Measurements from ENCODE around the gene ZC3H13. TPM values are rescaled to one million over a fixed set of nuclear protein-coding genes. Genes with fewer than 3 reads are reported as not detected.

ZC3H13 gene
- total and polyA plus RNA-seq, 10 of the 15 experiments (the other 5 are each of a cell fraction or from before 2014, with no cell fraction given) = 10.0 to 55.9 (median 25.4) TPM

DNA sequence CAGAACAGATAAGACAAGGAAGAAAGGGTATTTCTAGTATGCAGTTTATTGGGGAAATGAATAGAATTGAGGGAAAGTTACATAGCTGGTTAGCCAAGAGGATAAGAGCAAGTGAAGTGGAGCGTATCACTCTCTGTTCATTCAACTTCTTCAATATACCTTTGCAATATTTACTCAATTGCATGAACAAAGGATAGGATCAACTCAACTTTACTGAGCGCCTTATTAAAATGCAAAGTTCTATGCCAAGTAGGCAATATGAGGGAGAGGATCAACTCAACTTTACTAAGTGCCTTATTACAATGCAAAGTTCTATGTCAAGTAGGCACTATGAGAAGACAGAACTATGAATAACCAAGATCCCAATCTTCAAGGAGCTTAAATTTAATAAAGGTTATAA is 43.9 kb downstream of the ZC3H13 start:
- H3K36me3 ChIP-seq (ENCODE audit: control insufficient read depth in 2 of 2, insufficient read depth in 2 of 2, low read length in 1 of 2) = peaks cover 4 to 8% of the 10 kb centered on the region in 2 experiments
- H2AFZ ChIP-seq (ENCODE audit: control insufficient read depth, low read depth, low read length) = no peak overlapping the region
- intact Hi-C loops (cut with micrococcal nuclease; ENCODE audit: unreplicated experiment) = no loop called here
- FAIRE-seq (no peak), ATAC-seq (no peak), DNase-seq (ENCODE audit: low read depth, low spot score) (no peak)
- H3K27ac ChIP-seq (ENCODE audit: control insufficient read depth, insufficient read depth) = no peak overlapping the region
- SMC1A ChIA-PET (ENCODE audit: uncharacterized antibody, unreplicated experiment) = interaction anchor here (2.0 kb wide), 1 partner anchor 201 kb away, joined by 6 read pairs; no protein-coding TSS in a partner anchor
- in situ Hi-C loops (cut with MboI) = no loop called here
- H3K9ac ChIP-seq (ENCODE audit: control insufficient read depth, insufficient read depth, low read length) = no peak overlapping the region
- H3K27me3 ChIP-seq (replicated peaks in 1 of 2; ENCODE audit: control insufficient read depth in 2 of 2, insufficient read depth in 2 of 2, low read length in 1 of 2) = no peaks in the 10 kb centered on the region
- RAD21 ChIA-PET (ENCODE audit: unreplicated experiment) = no interaction called here
- H3K4me3 ChIP-seq = no peak overlapping the region
- no peak for TF ChIP-seq SP1 (IDR thresholded peaks at IDR 0.05; ENCODE audit: low read depth, low read length)
- TF ChIP-seq, protein P1, sequence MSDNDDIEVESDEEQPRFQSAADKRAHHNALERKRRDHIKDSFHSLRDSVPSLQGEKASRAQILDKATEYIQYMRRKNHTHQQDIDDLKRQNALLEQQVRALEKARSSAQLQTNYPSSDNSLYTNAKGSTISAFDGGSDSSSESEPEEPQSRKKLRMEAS (IDR thresholded peaks at IDR 0.05; ENCODE audit: low read depth, low read length) = no peak
- no peak for TF ChIP-seq MEF2A (IDR thresholded peaks at IDR 0.05; ENCODE audit: insufficient read depth, low read depth, low read length)
- no peak for TF ChIP-seq IRF4 (IDR thresholded peaks at IDR 0.05; ENCODE audit: low read depth, low read length)
- no peak for TF ChIP-seq SMAD5 (IDR thresholded peaks at IDR 0.05; ENCODE audit: low read depth)
- no peak for TF ChIP-seq NR2F1 (conservative IDR thresholded peaks at IDR 0.05)
- no peak for TF ChIP-seq MTA2 (IDR thresholded peaks at IDR 0.05; ENCODE audit: low read depth)
- TF ChIP-seq GABPA (IDR thresholded peaks at IDR 0.05; ENCODE audit: low read depth) = no peak
- TF ChIP-seq POLR2AphosphoS5 (IDR thresholded peaks at IDR 0.05; ENCODE audit: low read length) = no peak
- no peak for TF ChIP-seq CEBPB (IDR thresholded peaks at IDR 0.05; ENCODE audit: borderline replicate concordance in 1 of 2, low read depth in 2 of 2, low read length in 2 of 2)
- no peak for TF ChIP-seq NR2C2 (IDR thresholded peaks at IDR 0.05; ENCODE audit: borderline replicate concordance, control insufficient read depth, insufficient read length, low read depth)
- no peak for TF ChIP-seq EGR1 (IDR thresholded peaks at IDR 0.05; ENCODE audit: borderline replicate concordance in 1 of 2, low read depth in 2 of 2, low read length in 2 of 2)
- TF ChIP-seq RFX5 (IDR thresholded peaks at IDR 0.05; ENCODE audit: low read depth, low read length) = no peak
- TF ChIP-seq POLR2AphosphoS2 (IDR thresholded peaks at IDR 0.05; ENCODE audit: low read depth, low read length) = no peak
- TF ChIP-seq, protein P2, sequence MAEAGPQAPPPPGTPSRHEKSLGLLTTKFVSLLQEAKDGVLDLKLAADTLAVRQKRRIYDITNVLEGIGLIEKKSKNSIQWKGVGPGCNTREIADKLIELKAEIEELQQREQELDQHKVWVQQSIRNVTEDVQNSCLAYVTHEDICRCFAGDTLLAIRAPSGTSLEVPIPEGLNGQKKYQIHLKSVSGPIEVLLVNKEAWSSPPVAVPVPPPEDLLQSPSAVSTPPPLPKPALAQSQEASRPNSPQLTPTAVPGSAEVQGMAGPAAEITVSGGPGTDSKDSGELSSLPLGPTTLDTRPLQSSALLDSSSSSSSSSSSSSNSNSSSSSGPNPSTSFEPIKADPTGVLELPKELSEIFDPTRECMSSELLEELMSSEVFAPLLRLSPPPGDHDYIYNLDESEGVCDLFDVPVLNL (IDR thresholded peaks at IDR 0.05; ENCODE audit: low read depth, low read length) = no peak
- TF ChIP-seq MXI1 (IDR thresholded peaks at IDR 0.05; ENCODE audit: low read depth, low read length) = no peak
- TF ChIP-seq, protein P3, sequence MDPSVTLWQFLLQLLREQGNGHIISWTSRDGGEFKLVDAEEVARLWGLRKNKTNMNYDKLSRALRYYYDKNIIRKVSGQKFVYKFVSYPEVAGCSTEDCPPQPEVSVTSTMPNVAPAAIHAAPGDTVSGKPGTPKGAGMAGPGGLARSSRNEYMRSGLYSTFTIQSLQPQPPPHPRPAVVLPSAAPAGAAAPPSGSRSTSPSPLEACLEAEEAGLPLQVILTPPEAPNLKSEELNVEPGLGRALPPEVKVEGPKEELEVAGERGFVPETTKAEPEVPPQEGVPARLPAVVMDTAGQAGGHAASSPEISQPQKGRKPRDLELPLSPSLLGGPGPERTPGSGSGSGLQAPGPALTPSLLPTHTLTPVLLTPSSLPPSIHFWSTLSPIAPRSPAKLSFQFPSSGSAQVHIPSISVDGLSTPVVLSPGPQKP (IDR thresholded peaks at IDR 0.05; ENCODE audit: low read depth, low read length) = no peak
- no peak for TF ChIP-seq JUNB (IDR thresholded peaks at IDR 0.05)
- TF ChIP-seq SMC3 (IDR thresholded peaks at IDR 0.05; ENCODE audit: borderline replicate concordance, low read length) = no peak
- TF ChIP-seq REST (IDR thresholded peaks at IDR 0.05; ENCODE audit: low read depth, low read length) = no peak
- H3K79me2 ChIP-seq (ENCODE audit: control insufficient read depth, insufficient read depth, low read length) = no peaks in the 10 kb centered on the region
- H3K4me1 ChIP-seq (ENCODE audit: control insufficient read depth, insufficient read depth, low read length) = no peaks in the 10 kb centered on the region
- no peaks in the 10 kb centered on the region for H3K9me3 ChIP-seq (replicated peaks; ENCODE audit: control insufficient read depth, insufficient read depth, low read length)
- CTCF ChIA-PET = interaction anchor here (0.7 to 2.4 kb wide), 3 partner anchors 129 to 215 kb away, joined by 3 to 14 read pairs (median 3); no protein-coding TSS in a partner anchor
- H3K4me2 ChIP-seq (ENCODE audit: control insufficient read depth, insufficient read depth) = no peak overlapping the region
- POLR2A ChIA-PET = no interaction called here
- BruUV-seq (replicated peaks) = no TSS peak
- H4K20me1 ChIP-seq (ENCODE audit: control insufficient read depth, insufficient read depth) = no peaks in the 10 kb centered on the region
- WGBS (ENCODE audit: insufficient coverage, insufficient replicate concordance, low lambda C conversion rate, missing lambda C conversion rate) = 100% methylated on average over 2 of the region's 2 CpGs
